ENCODE data around the gene NSFL1C.
"Not testable (repeated sequence)": the region's sequence is repeated elsewhere in the genome, so short reads cannot be mapped to it uniquely, and the experiment has no call there.

The NSFL1C gene

GRCh38 chr20:1466211-1467081 lies at the start of gene NSFL1C:
NSFL1C (minus strand) TSS chr20:1466849; CDS start chr20:1466824, 25 bp downstream.
- peak; percentile 99 for ATAC-seq

GRCh38 chr20:1513801-1514200 lies 47.2 kb upstream of the NSFL1C start:
- DNase-seq = no peak
- ATAC-seq = no peak

More at GRCh38 chr20:1466211-1467081, at the start of gene NSFL1C:
- peak; percentile 99 for DNase-seq

GRCh38 chr20:1509237-1509636 lies 42.6 kb upstream of the NSFL1C start:
- DNase-seq = no peak

GRCh38 chr20:1508574-1508973 lies 41.9 kb upstream of the NSFL1C start:
- no peak for DNase-seq
- ATAC-seq = no peak

More at GRCh38 chr20:1509237-1509636, 42.6 kb upstream of the NSFL1C start:
- ATAC-seq = peak; percentile 52

- ATAC-seq = no peak
Observed at GRCh38 chr20:1507276-1507675, 40.6 kb upstream of the NSFL1C start.

GRCh38 chr20:1505871-1506270 lies 39.2 kb upstream of the NSFL1C start:
- DNase-seq = no peak
- no peak for ATAC-seq

More at GRCh38 chr20:1507276-1507675, 40.6 kb upstream of the NSFL1C start:
- DNase-seq = no peak

- DNase-seq (no peak), ATAC-seq (no peak)
Observed at GRCh38 chr20:1505361-1505760, 38.7 kb upstream of the NSFL1C start.

GRCh38 chr20:1503564-1504227 lies 37.0 kb upstream of the NSFL1C start:
- DNase-seq = peak; percentile 73
- ATAC-seq = peak; percentile 98

GRCh38 chr20:1500496-1500895 lies 33.8 kb upstream of the NSFL1C start:
- ATAC-seq = no peak
- DNase-seq = no peak

- DNase-seq = no peak
- no peak for ATAC-seq
Observed at GRCh38 chr20:1499528-1500420, 33.1 kb upstream of the NSFL1C start.

- DNase-seq, ATAC-seq: not testable (repeated sequence)
Observed at GRCh38 chr20:1497371-1497770, 30.7 kb upstream of the NSFL1C start.

- ATAC-seq = no peak
- no peak for DNase-seq
Observed at GRCh38 chr20:1496930-1497329, 30.3 kb upstream of the NSFL1C start.

GRCh38 chr20:1494436-1494835 lies 27.8 kb upstream of the NSFL1C start:
- ATAC-seq (no peak), DNase-seq (no peak)

- DNase-seq = no peak
- ATAC-seq = no peak
Observed at GRCh38 chr20:1493536-1493935, 26.9 kb upstream of the NSFL1C start.

- no peak for DNase-seq
- no peak for ATAC-seq
Observed at GRCh38 chr20:1491860-1492642, 25.4 kb upstream of the NSFL1C start.

- no peak for DNase-seq
- no peak for ATAC-seq
Observed at GRCh38 chr20:1491281-1491840, 24.7 kb upstream of the NSFL1C start, which contains the start of gene SIRPB2. SIRPB2 (minus strand) TSS chr20:1491420; CDS start chr20:1491359, 61 bp downstream.

- ATAC-seq (no peak), DNase-seq (no peak)
Observed at GRCh38 chr20:1490643-1491195, 24.1 kb upstream of the NSFL1C start.

GRCh38 chr20:1489764-1490436 lies 23.3 kb upstream of the NSFL1C start:
- peak; percentile 14 for ATAC-seq
- no peak for DNase-seq

GRCh38 chr20:1489325-1489724 lies 22.7 kb upstream of the NSFL1C start:
- DNase-seq = no peak
- ATAC-seq = no peak

- no peak for DNase-seq
- no peak for ATAC-seq
Observed at GRCh38 chr20:1486566-1486965, 19.9 kb upstream of the NSFL1C start.

All from stimulated activated naive CD8-positive, alpha-beta T cell treated with anti-CD3 and anti-CD28 coated beads, Interleukin-15, Interleukin-2, amounts not matched to agents 100 U/mL and 50 U/mL, for 24 hours (primary cell).